Putamen (tissue), 1 donor: ENCODE data around the gene ZNF84.

Source experiments
- DNase-seq: peaks from one replicate; pipeline ENCODE4 v3.0.0-alpha.2; 2016; ENCODE audit warnings: low spot score

Gene ZNF84

DNA sequence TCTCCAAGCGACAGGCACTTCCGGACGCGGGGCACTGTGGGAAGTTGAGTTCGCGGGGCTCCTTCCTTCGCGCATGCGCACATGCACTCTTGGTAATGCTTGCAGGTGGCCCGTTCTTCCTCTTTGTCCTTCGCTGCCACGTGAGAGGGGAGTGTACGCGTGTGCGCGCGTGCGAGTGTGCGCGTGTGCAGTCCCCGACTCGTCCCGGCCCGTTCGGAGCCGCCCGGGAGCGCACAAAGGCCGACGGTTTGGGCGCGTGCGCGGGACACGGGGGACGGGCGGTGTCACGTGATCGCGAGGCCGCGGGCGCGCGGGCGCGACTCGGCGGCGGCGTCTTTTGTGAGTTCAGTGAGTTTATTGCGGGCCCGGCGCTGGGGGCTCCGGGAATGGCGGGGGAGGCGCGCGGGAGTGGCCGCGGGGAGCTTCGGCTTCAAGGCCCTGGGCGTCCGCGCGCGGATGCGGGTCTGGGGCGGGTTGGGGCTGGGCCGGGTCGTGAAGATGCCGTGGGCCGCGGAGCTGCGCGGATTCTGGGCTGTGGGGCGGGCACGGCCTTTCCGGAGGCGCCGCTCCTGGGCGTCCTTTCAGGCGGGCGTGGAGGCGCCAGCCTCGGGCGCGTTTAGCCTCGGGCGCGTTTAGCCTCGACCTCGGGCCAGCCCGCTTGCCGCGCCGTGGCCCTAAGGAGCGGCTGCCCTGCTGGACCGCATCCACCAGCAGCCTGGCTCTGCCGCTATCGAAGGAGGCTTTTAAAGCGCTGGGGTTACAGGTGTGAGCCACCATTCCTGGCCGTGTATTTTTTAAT is at the start of gene ZNF84:
Gene ZNF84, plus strand, starts transcription at position 303 of the 799 bp plus-strand sequence. CDS start 3,959 bp downstream, outside the sequence.
- DNase-seq: peak; percentile 95

DNA sequence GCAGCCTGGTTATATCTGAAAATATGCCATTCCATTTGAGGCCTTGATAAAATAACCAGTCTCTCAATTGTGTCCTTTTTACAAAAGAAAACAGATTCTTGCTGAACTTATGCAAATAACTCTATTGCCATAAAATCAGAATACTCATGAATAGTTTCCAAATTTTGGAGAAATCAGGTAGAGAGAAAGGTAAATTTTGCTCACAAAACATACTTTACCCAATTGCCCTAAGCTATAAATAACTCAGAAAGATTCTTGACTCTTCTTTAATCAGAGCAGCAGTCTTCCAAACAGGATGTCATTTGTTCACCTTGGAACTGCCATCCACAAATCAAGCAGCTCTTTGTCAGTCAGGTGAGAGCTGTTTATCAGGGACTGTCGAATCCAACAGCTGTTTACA is 38.6 kb upstream of the ZNF84 start:
- DNase-seq: no peak

DNA sequence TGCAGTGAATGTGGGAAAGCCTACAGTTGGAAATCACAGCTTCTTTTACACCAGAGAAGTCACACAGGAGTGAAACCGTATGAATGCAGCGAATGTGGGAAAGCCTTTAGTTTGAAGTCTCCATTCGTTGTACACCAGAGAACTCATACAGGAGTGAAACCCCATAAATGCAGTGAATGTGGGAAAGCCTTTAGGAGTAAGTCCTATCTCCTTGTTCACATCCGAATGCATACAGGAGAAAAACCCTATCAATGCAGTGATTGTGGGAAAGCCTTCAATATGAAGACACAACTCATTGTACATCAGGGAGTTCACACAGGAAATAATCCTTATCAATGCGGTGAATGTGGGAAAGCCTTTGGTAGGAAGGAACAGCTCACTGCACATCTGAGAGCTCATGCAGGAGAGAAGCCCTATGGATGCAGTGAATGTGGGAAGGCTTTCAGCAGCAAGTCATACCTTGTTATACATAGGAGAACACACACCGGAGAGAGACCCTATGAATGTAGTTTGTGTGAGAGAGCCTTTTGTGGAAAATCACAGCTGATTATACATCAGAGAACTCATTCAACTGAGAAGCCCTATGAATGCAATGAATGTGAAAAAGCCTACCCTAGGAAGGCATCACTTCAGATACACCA is 26.5 kb upstream of the ZNF84 start:
- no peak for DNase-seq

DNA sequence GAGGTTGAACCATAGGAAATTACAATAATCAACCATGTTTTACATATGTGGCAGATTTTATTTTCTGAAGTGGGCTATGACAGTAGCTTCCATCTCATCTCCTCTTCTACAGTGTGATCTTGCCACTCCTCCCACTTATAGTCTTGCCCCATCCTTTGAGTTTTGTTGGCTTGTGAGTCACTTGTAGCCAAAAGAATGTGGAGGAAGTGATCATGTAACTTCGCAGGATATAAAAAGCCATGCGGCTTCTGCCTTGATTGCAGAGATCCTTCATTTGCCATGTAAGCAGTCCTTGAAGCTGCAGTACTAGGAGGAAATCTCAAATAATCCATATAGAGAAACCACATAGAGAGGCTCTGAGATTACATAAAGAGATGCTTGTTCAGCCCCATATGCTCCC is 13.7 kb upstream of the ZNF84 start:
- no peak for DNase-seq

DNA sequence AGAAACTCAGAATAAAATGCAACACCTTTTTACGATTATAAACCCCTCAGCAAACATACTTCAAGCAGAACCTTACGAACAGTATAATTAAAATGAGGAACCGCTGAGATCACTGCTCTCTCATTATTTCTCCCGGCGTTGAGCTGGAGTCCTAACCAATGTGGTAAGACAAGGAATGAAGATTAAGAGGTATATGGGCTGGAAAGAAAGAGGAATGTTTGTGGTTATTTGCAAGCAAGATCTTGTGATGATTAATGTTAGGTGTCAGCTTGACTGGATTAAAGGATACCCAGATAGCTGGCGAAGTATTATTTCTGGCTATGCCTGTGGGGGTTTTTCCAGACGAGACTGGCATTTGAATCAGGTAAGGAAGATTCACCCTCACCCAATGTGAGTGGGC is 10.3 kb upstream of the ZNF84 start:
- no peak for DNase-seq

DNA sequence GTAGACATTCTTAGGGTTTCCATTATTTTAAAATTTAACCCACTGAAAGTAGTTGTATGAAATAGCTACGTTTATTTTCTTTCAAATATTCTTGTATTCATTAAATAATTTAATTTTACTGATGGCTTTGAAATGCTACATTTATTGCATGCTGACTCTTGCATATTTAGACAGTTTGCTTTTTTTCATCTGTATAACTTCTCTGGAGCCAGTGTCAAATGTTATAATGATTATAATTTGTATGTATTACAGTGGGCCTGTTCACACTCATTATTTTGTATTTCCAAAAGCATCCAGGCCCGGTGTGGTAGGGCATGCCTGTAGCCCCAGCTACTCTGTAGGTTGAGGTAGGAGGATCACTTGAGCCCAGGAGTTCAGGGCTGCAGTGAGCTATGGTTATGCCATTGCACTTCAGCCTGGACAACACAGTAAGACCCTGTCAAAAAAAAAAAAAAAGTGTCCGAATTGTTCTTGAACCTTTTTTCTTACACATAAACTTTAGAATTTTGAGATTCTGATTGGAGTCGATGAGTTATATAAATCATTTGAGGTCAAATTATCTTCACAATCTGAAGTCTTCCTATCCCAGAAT is 905 bp downstream of the ZNF84 start:
- no peak for DNase-seq

DNA sequence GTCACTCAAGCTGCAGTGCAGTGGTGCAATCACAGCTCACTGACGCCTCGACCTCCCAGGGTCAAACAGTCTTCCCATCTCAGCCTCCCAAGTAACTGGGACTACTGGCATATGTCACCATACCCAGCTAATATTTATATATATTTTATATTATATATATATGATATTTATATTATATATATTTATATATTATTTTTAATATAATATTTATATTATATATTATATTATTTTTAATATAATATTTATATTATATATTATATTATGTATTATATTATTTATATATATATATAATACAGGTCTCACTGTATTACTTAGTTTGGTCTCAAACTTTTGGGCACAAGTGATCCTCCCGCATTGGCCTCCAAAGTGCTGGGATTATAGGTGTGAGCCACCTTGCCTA is 9.4 kb downstream of the ZNF84 start:
- no peak for DNase-seq

DNA sequence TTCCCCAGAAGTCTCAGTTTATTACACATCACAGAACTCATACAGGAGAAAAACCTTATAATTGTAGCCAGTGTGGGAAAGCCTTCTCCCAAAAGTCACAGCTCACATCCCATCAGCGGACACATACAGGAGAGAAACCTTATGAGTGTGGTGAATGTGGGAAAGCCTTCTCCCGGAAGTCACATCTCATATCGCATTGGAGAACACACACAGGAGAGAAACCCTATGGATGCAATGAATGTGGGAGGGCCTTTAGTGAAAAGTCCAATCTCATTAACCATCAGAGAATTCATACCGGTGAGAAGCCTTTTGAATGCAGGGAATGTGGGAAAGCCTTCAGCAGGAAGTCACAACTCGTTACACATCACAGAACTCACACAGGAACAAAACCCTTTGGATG is 20.1 kb downstream of the ZNF84 start:
- no peak for DNase-seq

DNA sequence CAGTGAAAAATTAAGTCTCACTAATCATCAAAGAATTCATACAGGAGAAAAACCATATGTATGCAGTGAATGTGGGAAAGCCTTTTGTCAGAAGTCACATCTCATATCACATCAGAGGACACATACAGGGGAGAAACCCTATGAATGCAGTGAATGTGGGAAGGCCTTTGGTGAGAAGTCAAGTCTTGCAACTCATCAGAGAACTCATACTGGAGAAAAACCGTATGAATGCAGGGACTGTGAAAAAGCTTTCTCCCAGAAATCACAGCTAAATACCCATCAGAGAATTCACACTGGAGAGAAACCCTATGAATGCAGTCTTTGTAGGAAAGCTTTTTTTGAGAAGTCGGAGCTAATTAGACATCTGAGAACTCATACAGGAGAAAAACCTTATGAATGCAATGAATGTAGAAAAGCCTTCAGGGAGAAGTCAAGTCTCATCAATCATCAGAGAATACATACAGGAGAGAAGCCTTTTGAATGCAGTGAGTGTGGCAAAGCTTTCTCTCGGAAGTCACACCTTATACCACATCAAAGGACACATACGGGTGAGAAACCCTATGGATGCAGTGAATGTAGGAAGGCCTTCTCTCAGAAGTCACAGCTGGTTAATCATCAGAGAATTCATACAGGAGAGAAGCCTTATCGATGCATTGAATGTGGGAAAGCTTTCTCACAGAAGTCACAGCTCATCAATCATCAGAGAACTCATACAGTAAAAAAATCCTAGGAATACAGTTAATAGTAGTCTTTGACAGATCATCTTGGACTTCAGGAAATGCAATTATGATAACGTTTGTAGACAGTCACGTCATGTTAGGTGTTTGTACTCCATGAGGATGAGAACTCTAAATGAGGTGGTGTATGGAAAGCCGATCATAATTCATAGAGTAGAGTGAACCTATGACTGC is 21.1 kb downstream of the ZNF84 start:
- DNase-seq: no peak

DNA sequence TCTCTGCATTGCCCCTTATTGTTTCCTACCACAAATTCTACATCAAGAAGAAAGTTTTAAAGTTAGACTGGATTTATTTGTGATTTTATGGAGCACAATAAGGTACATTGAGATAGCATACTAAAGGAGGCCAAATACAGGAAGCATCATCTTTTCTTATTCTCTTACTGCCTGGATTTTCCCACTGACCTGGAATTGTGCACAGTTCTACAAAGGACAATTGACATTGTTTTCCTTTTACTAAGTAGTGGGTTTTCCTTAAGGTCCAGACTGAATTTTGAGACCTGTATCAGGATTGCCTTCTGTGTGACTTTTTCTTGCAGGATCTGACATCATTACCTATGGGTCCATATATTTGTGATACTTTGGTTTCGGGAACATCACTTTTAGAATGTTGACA is 24.6 kb downstream of the ZNF84 start:
- no peak for DNase-seq

DNA sequence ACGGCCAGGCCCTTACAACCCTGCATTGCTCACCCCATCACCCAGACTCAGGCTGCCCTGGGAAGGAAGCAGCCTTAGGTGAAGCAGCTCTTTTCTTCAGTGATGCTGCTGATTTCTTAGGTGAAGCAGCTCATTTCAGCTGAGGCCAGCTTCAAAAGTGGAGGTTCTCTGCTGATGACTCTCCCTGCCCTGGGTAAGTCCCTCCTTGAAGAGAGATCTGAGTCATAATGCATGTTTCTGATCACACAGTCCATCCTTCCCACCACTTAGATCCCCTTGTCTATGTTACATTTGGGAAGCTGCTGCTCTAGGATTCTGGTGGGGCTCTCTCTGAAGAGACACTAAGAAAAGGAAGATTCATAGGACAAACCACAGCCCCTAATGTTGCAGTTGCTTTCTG is 26.2 kb downstream of the ZNF84 start:
- DNase-seq: no peak

DNA sequence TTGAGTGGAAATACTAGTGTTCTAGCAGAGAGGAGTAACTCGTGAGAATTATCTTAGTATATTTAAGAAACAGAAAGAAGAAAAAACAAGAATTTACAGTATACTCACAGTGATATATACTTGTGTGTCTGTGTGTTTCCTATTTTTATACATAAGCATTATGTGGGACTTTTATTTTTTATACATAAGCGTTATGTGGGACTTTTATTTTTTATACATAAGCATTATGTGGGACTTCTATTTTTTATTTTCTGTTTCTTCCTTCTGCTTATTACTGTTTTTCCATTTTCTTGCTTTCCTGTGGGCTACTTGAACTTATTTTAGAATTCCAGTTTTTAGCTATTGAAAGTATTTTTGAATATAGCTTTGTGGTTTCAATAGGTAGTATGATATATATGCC is 36.5 kb downstream of the ZNF84 start:
- no peak for DNase-seq

DNA sequence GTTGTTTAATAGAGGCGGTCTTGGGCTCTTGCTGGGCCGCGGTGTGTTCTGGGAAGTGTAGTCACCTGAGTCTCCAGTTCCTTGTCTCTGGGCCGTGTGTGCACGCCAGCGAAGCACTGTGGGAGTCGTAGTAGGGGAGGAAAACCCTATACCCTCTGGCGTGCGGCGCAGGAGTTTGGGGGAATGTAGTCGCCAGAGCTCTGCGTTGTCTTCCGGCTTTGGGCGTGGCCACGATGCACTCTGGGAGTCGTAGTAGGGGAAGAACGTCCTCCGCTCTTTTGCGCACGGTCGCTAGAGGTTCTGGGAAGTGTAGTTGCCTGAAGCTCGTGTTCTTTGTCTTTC is 42.7 kb downstream of the ZNF84 start:
- peak; percentile 100 for DNase-seq

DNA sequence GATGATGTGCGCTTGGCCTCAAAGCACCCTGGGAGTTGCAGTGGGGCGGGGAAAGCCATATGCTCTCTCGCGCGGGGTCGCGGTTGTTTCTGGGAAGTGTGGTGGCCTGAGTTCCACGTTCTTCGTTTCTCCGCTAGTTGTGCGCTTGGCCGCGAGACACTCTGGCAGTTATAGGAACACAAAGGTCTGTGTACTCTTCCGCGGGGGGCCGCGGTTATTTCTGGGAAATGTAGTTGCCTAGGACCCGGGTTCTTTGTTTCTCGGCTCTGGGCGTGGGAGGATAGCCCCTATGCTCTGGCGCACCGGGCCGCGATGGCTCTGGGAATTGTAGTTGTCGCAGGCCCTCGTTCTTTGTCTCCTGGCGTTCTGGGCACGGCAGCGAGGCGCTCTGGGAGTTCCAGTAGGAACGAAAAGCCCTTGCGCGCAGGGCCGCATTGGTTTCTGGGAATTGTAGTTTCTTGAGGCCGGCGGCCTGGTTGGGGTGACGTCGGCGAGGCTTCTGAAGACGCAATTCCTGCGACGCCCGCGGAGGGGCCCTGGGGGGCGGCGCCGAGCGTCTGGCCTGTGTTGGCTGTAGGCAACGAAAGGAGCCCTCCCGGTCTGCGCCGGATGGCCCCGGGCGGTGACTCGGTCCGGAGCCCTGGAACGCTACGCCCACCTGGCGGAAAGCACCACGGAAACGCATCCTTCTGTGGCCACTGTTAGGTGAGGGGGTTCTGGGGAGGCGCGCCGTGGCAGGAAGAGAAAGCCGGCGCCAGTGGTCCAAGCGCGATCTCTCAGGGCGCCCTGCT is 43.3 kb downstream of the ZNF84 start, which contains the start of gene ZNF140:
Gene ZNF140, plus strand, starts transcription at position 556 of the 791 bp plus-strand sequence. CDS start 398 bp downstream, outside the sequence.
- peak; percentile 98 for DNase-seq

DNA sequence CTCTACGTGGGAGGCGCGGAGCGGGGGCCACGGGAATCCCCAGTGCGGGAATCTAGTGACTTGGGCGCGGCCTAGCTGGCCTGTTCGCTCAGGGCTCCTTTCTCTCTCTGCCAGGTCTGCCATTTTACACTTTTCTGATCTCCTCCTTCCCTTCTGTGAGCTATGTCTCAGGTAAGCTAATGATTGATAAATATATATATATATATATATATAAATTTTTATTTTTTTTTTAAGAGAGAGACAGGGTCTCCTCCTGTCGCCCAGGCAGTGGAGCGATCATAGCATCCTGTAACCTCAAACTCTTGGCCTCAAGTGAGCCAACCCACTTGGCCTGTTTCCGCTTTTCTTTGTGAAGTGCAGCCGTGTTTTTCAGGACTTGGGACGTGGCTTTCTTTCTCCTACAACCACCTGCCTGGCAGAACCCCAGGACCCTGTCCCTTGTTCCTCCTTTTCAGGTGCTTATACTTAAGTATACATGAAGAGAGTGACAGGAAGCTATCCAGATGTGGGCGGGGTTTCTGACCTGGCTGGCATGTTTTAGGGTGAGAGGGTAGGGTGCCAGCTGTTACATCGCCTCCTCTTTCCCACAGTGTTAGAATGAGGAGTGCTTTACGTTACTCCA is 44.0 kb downstream of the ZNF84 start:
- DNase-seq: no peak

DNA sequence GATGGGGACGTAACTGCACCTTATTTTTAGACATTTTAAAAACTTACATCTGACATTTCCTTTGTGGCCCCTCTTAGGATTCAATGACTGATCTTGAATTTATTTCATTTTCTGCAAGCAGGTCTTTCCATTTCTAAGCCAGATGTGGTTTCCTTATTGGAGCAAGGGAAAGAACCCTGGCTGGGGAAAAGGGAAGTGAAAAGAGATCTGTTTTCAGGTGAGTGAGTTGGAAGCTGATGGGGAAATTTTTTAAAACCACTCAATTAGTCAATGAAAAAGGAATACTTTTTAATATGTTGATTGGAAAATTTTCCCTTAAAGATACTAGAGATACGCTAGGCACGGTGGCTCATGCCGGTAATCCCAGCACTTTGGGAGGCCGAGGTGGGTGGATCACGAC is 46.0 kb downstream of the ZNF84 start:
- no peak for DNase-seq

DNA sequence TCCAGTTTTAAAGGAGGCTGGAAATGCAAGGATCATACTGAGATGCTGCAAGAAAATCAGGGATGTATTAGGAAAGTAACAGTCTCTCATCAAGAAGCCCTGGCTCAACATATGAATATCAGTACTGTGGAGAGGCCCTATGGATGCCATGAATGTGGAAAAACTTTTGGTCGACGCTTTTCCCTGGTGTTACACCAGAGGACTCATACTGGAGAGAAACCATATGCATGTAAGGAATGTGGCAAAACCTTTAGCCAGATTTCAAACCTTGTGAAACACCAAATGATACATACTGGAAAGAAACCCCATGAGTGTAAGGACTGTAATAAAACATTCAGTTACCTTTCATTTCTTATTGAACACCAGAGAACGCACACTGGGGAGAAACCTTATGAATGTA is 68.3 kb downstream of the ZNF84 start:
- no peak for DNase-seq

DNA sequence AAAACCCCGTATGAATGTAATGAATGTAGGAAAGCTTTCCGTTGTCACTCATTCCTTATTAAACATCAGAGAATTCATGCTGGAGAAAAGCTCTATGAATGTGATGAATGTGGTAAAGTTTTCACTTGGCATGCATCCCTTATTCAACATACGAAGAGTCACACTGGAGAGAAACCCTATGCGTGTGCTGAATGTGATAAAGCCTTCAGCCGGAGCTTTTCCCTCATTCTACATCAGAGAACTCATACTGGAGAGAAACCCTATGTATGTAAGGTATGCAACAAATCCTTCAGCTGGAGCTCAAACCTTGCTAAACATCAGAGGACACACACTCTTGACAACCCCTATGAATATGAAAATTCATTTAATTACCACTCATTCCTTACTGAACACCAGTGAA is 68.9 kb downstream of the ZNF84 start:
- DNase-seq: no peak

DNA sequence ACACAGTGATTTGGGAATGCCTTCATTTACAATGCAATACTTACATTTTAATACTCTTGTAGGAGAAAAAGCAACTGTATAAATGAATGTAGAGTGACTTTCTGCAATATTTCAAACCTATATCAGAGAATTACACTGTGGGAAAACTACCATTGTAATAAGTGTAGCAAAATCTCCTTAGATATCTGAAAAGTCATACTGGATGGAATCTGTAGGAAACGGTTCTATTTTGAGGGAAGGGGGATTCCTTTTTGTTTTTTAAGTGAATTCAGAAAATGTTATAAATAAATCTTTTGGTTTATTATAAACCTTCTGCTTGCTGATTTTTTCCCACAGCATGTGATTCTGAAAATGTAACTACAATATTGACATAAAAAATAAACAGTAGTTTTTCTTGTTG is 69.8 kb downstream of the ZNF84 start:
- DNase-seq: no peak

DNA sequence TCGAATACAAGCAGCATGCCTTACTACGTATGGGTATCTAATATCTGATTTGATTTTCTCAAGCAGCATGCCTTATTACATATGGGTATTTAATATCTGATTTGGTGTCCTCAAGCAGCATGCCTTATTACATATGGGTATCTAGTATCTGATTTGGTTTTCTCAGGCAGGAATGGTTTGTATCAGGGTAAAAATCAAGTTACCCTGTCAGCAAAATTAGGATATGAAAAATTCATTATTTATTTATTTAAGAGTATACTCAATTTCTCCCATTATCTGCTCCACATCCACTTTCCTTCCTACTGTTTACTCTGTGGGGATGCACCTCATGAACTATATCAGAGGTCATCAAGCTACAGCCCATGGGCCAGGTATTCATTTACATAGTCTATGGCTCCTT is 70.8 kb downstream of the ZNF84 start:
- DNase-seq: no peak
